Trophoblast cell (in vitro differentiated cells and primary cell): ENCODE measurements around the gene S100Z.
"Not testable (repeated sequence)": the region's sequence is repeated elsewhere in the genome, so short reads cannot be mapped to it uniquely, and the experiment has no call there.

ENCODE experiments used
- DNase-seq, 2 donors: peaks; one replicate each; pipeline ENCODE4 v3.0.0-alpha.2; 2016
- H2AFZ ChIP-seq: 2 replicates; pipeline ENCODE4 v1.6.1; 2013; ENCODE audit warnings: low read length, moderate library complexity, mild to moderate bottlenecking; ENCODE audit not compliant: insufficient read depth, poor library complexity
- H2AK5ac ChIP-seq: 2 replicates; pipeline ENCODE4 v1.6.1; 2013; ENCODE audit warnings: mild to moderate bottlenecking, low read length
- H2BK120ac ChIP-seq: 2 replicates; pipeline ENCODE4 v1.6.1; 2013; ENCODE audit warnings: low read length, mild to moderate bottlenecking, moderate library complexity; ENCODE audit not compliant: insufficient read depth, poor library complexity
- H2BK12ac ChIP-seq: 2 replicates; pipeline ENCODE4 v1.6.1; 2013; ENCODE audit warnings: mild to moderate bottlenecking, low read length, moderate library complexity
- H2BK5ac ChIP-seq: 2 replicates; pipeline ENCODE4 v1.6.1; 2013; ENCODE audit warnings: low read length, low read depth, moderate library complexity, mild to moderate bottlenecking; ENCODE audit not compliant: poor library complexity
- H3K14ac ChIP-seq: 2 replicates; pipeline ENCODE4 v1.6.1; 2013; ENCODE audit warnings: mild to moderate bottlenecking, low read length
- H3K18ac ChIP-seq: 2 replicates; pipeline ENCODE4 v1.6.1; 2013; ENCODE audit warnings: mild to moderate bottlenecking, low read length
- H3K23ac ChIP-seq: 2 replicates; pipeline ENCODE4 v1.6.1; 2013; ENCODE audit warnings: low read length
- H3K27ac ChIP-seq: 2 replicates; pipeline ENCODE4 v1.5.1; 2013; ENCODE audit warnings: low read depth, mild to moderate bottlenecking, inconsistent platforms, low read length, moderate library complexity
- H3K27me3 ChIP-seq: 2 replicates; pipeline ENCODE4 v1.6.1; 2013; ENCODE audit warnings: inconsistent platforms, mild to moderate bottlenecking, low read length, moderate library complexity; ENCODE audit not compliant: insufficient read depth
- H3K36me3 ChIP-seq, 2 experiments: 1 replicate in 1 of 2; 2 replicates in 1 of 2; pipeline ENCODE4 v1.6.1; 2013; ENCODE audit warnings: low read length in 2 of 2, mild to moderate bottlenecking in 2 of 2, moderate library complexity in 1 of 2; ENCODE audit not compliant: insufficient read depth in 2 of 2, control insufficient read depth in 1 of 2
- H3K4ac ChIP-seq: 2 replicates; pipeline ENCODE4 v1.6.1; 2013; ENCODE audit warnings: low read depth, mild to moderate bottlenecking, low read length, moderate library complexity
- H3K4me1 ChIP-seq, 2 experiments: 1 replicate in 1 of 2; 2 replicates in 1 of 2; pipeline ENCODE4 v1.6.1; 2013; ENCODE audit warnings: low read length in 2 of 2, mild to moderate bottlenecking in 2 of 2, moderate library complexity in 1 of 2; ENCODE audit not compliant: insufficient read depth in 2 of 2, control insufficient read depth in 1 of 2
- H3K4me2 ChIP-seq: 2 replicates; pipeline ENCODE4 v1.6.1; 2013; ENCODE audit warnings: inconsistent platforms, mild to moderate bottlenecking, low read length, moderate library complexity
- H3K4me3 ChIP-seq: 2 replicates; pipeline ENCODE4 v1.5.1; 2013; ENCODE audit warnings: mild to moderate bottlenecking, low read depth, low read length, inconsistent platforms
- H3K79me1 ChIP-seq: one replicate; pipeline ENCODE4 v1.6.1; 2013; ENCODE audit warnings: low read length
- H3K79me2 ChIP-seq: 2 replicates; pipeline ENCODE4 v1.6.1; 2013; ENCODE audit warnings: low read length, mild to moderate bottlenecking; ENCODE audit not compliant: control insufficient read depth, insufficient read depth, poor library complexity
- H3K9ac ChIP-seq: 2 replicates; pipeline ENCODE4 v1.6.1; 2013; ENCODE audit warnings: mild to moderate bottlenecking, low read length
- H3K9me3 ChIP-seq: 2 replicates; pipeline ENCODE4 v1.6.1; 2013; ENCODE audit warnings: low read depth, mild to moderate bottlenecking, control low read depth, inconsistent platforms, low read length; ENCODE audit not compliant: insufficient read depth
- H4K12ac ChIP-seq: 2 replicates; pipeline ENCODE4 v1.6.1; 2013; ENCODE audit warnings: low read depth, mild to moderate bottlenecking, low read length, moderate library complexity
- H4K8ac ChIP-seq: 2 replicates; pipeline ENCODE4 v1.6.1; 2013; ENCODE audit warnings: low read depth, mild to moderate bottlenecking, low read length, moderate library complexity
- H4K91ac ChIP-seq: one replicate; pipeline ENCODE4 v1.6.1; 2013; ENCODE audit warnings: low read depth, mild to moderate bottlenecking, low read length, moderate library complexity
- WGBS: extraction: QIAGEN DNeasy Blood & Tissue Kit; methylation state at CpG from one replicate; pipeline ENCODE4 v1.1.7; 2013; ENCODE audit warnings: missing lambda C conversion rate; ENCODE audit not compliant: insufficient read length, insufficient coverage; ENCODE audit errors: extremely low coverage; 5-methylcytosine and 5-hydroxymethylcytosine counted together

Gene S100Z

DNA sequence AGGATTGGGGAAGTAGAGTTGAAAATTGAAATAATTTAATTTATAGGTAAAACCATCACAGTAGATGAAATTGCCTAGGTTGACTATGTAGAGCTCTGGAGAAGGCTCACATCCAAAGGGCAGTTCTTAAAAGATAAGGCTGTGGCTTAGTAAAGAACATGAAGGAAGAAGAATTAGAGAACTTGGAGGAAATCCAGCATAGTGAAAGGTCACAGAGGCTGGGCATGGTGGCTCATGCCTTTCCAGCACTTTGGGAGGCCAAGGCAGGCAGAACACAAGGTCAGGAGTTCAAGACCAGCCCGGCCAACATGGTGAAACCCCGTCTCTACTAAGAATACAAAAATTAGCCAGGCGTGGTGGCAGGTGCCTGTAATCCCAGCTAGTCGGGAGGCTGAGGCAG is 7.0 kb downstream of the S100Z start:
- WGBS, result no CpG with 5 or more reads among the region's 4 CpGs
- H3K23ac ChIP-seq, DNase-seq: not testable (repeated sequence)

DNA sequence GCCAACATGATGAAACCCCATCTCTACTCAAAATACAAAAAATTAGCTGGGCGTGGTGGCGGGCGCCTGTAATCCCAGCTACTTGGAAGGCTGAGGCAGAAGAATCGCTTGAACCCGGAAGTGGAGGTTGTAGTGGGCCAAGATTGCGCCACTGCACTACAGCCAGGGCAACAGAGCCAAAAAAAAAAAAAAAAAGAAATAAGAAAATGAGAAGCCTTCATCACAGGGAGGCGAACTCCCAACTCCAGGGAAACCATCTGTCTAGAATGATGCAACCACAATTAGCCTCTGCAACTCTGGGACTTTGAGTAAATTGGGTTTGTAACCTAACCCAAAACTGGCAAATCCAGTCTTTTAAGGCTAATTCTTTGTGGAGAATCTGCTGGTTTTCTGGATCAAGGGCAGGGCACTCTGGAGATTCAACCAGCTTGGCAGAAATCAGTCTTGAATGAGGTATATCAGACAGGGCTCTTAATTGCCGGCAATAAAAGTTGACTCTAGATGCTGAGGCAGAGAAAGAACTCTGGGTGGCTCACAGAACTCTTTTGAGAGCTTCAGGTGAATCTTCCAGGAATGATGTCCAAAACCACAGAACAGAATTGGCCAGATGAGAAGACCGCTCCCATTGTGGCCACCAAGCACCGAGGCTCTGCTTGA is 9.9 kb downstream of the S100Z start:
- no peak overlapping the region for H2BK120ac ChIP-seq
- H3K14ac ChIP-seq, result no peak overlapping the region
- no peak overlapping the region for H3K23ac ChIP-seq
- no peak overlapping the region for H4K8ac ChIP-seq
- no peak overlapping the region for H2AFZ ChIP-seq
- H3K18ac ChIP-seq, result no peak overlapping the region
- no peaks in the 10 kb centered on the region for H3K27me3 ChIP-seq
- no peak overlapping the region for H2AK5ac ChIP-seq
- no peaks in the 10 kb centered on the region for H3K79me2 ChIP-seq
- no peak overlapping the region for H3K4ac ChIP-seq
- H3K4me2 ChIP-seq, result no peak overlapping the region
- no peak overlapping the region for H3K9ac ChIP-seq
- no peak overlapping the region for H3K27ac ChIP-seq
- H3K36me3 ChIP-seq, result no peaks in the 10 kb centered on the region
- H2BK12ac ChIP-seq, result no peak overlapping the region
- no peak overlapping the region for H2BK5ac ChIP-seq
- no peak for DNase-seq
- H3K4me1 ChIP-seq, result peaks cover 2% of the 10 kb centered on the region in 2 experiments
- no peaks in the 10 kb centered on the region for H3K79me1 ChIP-seq
- H3K9me3 ChIP-seq, result peaks cover 1% of the 10 kb centered on the region
- H3K4me3 ChIP-seq, result no peak overlapping the region
- H4K91ac ChIP-seq, result no peak overlapping the region
- WGBS, result no CpG with 5 or more reads among the region's 10 CpGs
- no peak overlapping the region for H4K12ac ChIP-seq

More for the DNA sequence above, 7.0 kb downstream of the S100Z start:
- H3K36me3 ChIP-seq, H3K79me2 ChIP-seq, H2BK120ac ChIP-seq, H3K9ac ChIP-seq, H4K12ac ChIP-seq, H3K79me1 ChIP-seq, H3K4me1 ChIP-seq, H4K8ac ChIP-seq, H2AK5ac ChIP-seq, H2BK12ac ChIP-seq, H4K91ac ChIP-seq, H3K4me2 ChIP-seq, H3K4ac ChIP-seq, H3K4me3 ChIP-seq, H2AFZ ChIP-seq, H3K9me3 ChIP-seq, H3K27me3 ChIP-seq, H3K27ac ChIP-seq, H2BK5ac ChIP-seq, H3K18ac ChIP-seq, H3K14ac ChIP-seq: not testable (repeated sequence)

DNA sequence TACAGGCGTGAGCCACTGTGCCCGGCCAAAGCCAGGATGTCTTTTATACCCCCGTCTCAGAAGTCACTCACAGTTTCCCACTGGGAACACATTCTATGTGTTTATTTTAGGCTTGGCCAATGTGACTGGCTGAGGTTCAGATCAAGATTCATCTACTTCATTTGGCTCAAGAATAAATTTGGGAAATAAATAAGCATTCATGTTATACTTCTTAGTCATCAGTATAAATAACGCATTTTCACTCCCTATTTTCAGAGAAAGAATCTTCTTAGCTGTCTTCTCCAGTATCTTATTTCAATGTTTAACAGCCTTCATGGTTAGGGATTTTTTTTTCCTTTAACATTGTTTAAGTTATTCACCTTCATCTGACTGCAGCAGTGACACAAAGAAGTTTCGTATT is 11.8 kb downstream of the S100Z start:
- no CpG with 5 or more reads among the region's 5 CpGs for WGBS

DNA sequence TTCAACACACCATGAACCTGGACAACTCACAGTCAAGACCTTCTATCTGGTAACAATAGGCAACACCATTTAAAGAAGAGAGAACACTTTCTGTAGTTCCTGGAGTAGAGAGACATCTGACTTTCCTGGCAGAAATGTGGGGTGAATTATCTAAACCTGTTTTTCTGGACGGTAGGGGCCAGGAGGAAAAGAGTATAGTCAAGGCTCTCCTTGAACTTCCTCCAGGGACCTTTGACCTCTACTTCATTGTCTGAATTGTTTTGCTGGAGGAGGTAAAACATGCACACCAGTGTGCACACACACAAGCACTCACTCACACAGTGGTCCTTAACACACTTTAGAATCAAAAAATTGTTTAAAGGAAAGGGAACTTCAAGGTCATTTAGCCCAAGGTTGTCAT is 13.2 kb downstream of the S100Z start:
- H3K18ac ChIP-seq, result no peak overlapping the region
- H3K79me1 ChIP-seq, result no peaks in the 10 kb centered on the region
- peak overlapping the region; percentile 14 for H3K27ac ChIP-seq
- no peak overlapping the region for H2BK12ac ChIP-seq
- no peaks in the 10 kb centered on the region for H3K36me3 ChIP-seq
- H3K4me2 ChIP-seq, result no peak overlapping the region
- peaks cover 2% of the 10 kb centered on the region in 2 experiments for H3K4me1 ChIP-seq
- H2AFZ ChIP-seq, result no peak overlapping the region
- no peak overlapping the region for H2BK120ac ChIP-seq
- no peak overlapping the region for H3K4ac ChIP-seq
- WGBS, result no CpG with 5 or more reads among the region's 1 CpG
- no peak overlapping the region for H3K4me3 ChIP-seq
- H3K79me2 ChIP-seq, result no peaks in the 10 kb centered on the region
- H3K27me3 ChIP-seq, result no peaks in the 10 kb centered on the region
- no peak overlapping the region for H4K8ac ChIP-seq
- H3K23ac ChIP-seq, result no peak overlapping the region
- no peak overlapping the region for H4K12ac ChIP-seq
- H2AK5ac ChIP-seq, result no peak overlapping the region
- no peak overlapping the region for H2BK5ac ChIP-seq
- no peak overlapping the region for H4K91ac ChIP-seq
- H3K14ac ChIP-seq, result no peak overlapping the region
- no peak overlapping the region for H3K9ac ChIP-seq
- no peaks in the 10 kb centered on the region for H3K9me3 ChIP-seq
- no peak for DNase-seq

More for the DNA sequence above, 11.8 kb downstream of the S100Z start:
- no peak for DNase-seq
- Histone ChIP-seq H3K27ac (no peak overlapping the region), H3K9ac (no peak overlapping the region), H3K4ac (no peak overlapping the region), H3K79me2 (no peaks in the 10 kb centered on the region), H2AFZ (no peak overlapping the region), H3K18ac (no peak overlapping the region), H2BK12ac (no peak overlapping the region), H4K8ac (no peak overlapping the region), H3K14ac (no peak overlapping the region), H2AK5ac (no peak overlapping the region), H4K91ac (no peak overlapping the region), H3K23ac (no peak overlapping the region), H2BK120ac (no peak overlapping the region), H2BK5ac (no peak overlapping the region), H3K4me3 (no peak overlapping the region), H4K12ac (no peak overlapping the region), H3K36me3 (no peaks in the 10 kb centered on the region), H3K4me2 (no peak overlapping the region), H3K4me1 (peaks cover 2% of the 10 kb centered on the region in 2 experiments), H3K27me3 (no peaks in the 10 kb centered on the region), H3K79me1 (no peaks in the 10 kb centered on the region), H3K9me3 (no peaks in the 10 kb centered on the region)
